Fibroblast of lung (primary cell): ENCODE results near the gene RAB11FIP5.

Experiments
- CTCF ChIP-seq, 2 donors: IDR thresholded peaks in 1 of 2; conservative IDR thresholded peaks in 1 of 2; 1 replicate in 1 of 2; 2 replicates in 1 of 2; pipeline ENCODE4 v1.5.1; 2011 to 2012; ENCODE audit warnings: low read length in 2 of 2, control low read depth in 1 of 2, inconsistent platforms in 1 of 2, low read depth in 1 of 2, mild to moderate bottlenecking in 1 of 2
- EZH2 ChIP-seq: IDR thresholded peaks from 2 replicates; pipeline ENCODE4 v1.5.1; 2012; ENCODE audit warnings: low read length, control low read depth, mild to moderate bottlenecking; ENCODE audit errors: missing control alignments

- TF ChIP-seq EZH2 (no peak), CTCF (conservative IDR thresholded peaks at IDR 0.05 in 1 of 2, IDR thresholded peaks at IDR 0.05 in 1 of 2; ENCODE audit: low read depth in 1 of 2, low read length in 2 of 2) (no peak)
Measured at GRCh38 chr2:73104933-73105332, 7.8 kb downstream of the RAB11FIP5 start.
